HG02678 (cell line): Measurements from ENCODE around the gene EFHB.
"Not testable (repeated sequence)": the region's sequence is repeated elsewhere in the genome, so short reads cannot be mapped to it uniquely, and the experiment has no call there.

Experiments used
- ATAC-seq: cut with Tn5 transposase; IDR thresholded peaks from one replicate; pipeline ENCODE4 v1.9.1; 2021; ENCODE audit warnings: mild to moderate bottlenecking, moderate library complexity; ENCODE audit not compliant: unreplicated experiment

Gene EFHB

GRCh38 chr3:19934098-19934566 lies at the start of gene EFHB:
EFHB (minus strand) TSS chr3:19934217; CDS start chr3:19934018, 199 bp downstream.
- no peak for ATAC-seq

GRCh38 chr3:19972054-19972453 lies 38.0 kb upstream of the EFHB start:
- no peak for ATAC-seq

GRCh38 chr3:19970327-19970726 lies 36.3 kb upstream of the EFHB start:
- ATAC-seq = no peak

- no peak for ATAC-seq
Observed at GRCh38 chr3:19967812-19968211, 33.8 kb upstream of the EFHB start.

GRCh38 chr3:19967208-19967607 lies 33.2 kb upstream of the EFHB start:
- no peak for ATAC-seq

GRCh38 chr3:19961960-19962359 lies 27.9 kb upstream of the EFHB start:
- ATAC-seq = no peak

- no peak for ATAC-seq
Observed at GRCh38 chr3:19960696-19961095, 26.7 kb upstream of the EFHB start.

- ATAC-seq = no peak
Observed at GRCh38 chr3:19959505-19959904, 25.5 kb upstream of the EFHB start.

GRCh38 chr3:19957354-19957753 lies 23.3 kb upstream of the EFHB start:
- ATAC-seq = not testable (repeated sequence)

- no peak for ATAC-seq
Observed at GRCh38 chr3:19954676-19955075, 20.7 kb upstream of the EFHB start.

- ATAC-seq = no peak
Observed at GRCh38 chr3:19950316-19950715, 16.3 kb upstream of the EFHB start.

GRCh38 chr3:19948226-19948591 lies 14.2 kb upstream of the EFHB start:
- ATAC-seq = no peak

- peak; percentile 14 for ATAC-seq
Observed at GRCh38 chr3:19947549-19948225, 13.7 kb upstream of the EFHB start.

- peak; percentile 95 for ATAC-seq
Observed at GRCh38 chr3:19946832-19947548, 13.0 kb upstream of the EFHB start, which contains the start of gene RAB5A. RAB5A (plus strand) TSS chr3:19947097; CDS start chr3:19950899, 3,802 bp downstream.

GRCh38 chr3:19945969-19946831 lies 12.2 kb upstream of the EFHB start:
- peak; percentile 2 for ATAC-seq

- no peak for ATAC-seq
Observed at GRCh38 chr3:19945534-19945933, 11.5 kb upstream of the EFHB start.

GRCh38 chr3:19940643-19941042 lies 6.6 kb upstream of the EFHB start:
- no peak for ATAC-seq

GRCh38 chr3:19938295-19938627 lies 4.2 kb upstream of the EFHB start:
- ATAC-seq = no peak

GRCh38 chr3:19937459-19938294 lies 3.7 kb upstream of the EFHB start:
- no peak for ATAC-seq

- ATAC-seq = no peak
Observed at GRCh38 chr3:19932422-19932821, 1.6 kb downstream of the EFHB start.

- peak; percentile 47 for ATAC-seq
Observed at GRCh38 chr3:19931767-19932188, 2.2 kb downstream of the EFHB start.
